HG02678 (cell line): ENCODE results near the gene TMEM247.
"Not testable (repeated sequence)": the region's sequence is repeated elsewhere in the genome, so short reads cannot be mapped to it uniquely, and the experiment has no call there.

ENCODE experiments used
- ATAC-seq: cut with Tn5 transposase; IDR thresholded peaks from one replicate; pipeline ENCODE4 v1.9.1; 2021; ENCODE audit warnings: mild to moderate bottlenecking, moderate library complexity; ENCODE audit not compliant: unreplicated experiment

Gene TMEM247

DNA sequence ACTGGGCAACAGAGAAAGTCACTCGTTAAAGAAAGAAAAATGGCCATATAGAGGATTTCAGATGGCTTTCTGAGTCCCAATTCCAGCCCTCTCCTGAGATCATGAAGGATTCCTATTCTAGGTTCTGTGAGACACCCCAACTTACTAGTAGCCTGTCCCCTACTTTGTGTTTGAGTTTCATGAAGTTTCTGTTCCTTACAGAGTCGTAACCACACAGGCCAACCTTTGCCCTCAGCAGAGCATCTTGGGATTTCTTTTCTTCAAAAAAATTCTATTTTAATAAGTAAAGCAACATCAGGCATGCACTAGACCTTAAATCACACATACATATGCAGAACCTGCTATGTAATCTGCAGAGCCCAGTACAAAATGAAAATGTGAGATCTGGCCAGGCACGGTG is 30.4 kb downstream of the TMEM247 start:
- ATAC-seq, result no peak

- ATAC-seq, result no peak
Observed at GRCh38 chr2:46510598-46511177, 31.3 kb downstream of the TMEM247 start.

DNA sequence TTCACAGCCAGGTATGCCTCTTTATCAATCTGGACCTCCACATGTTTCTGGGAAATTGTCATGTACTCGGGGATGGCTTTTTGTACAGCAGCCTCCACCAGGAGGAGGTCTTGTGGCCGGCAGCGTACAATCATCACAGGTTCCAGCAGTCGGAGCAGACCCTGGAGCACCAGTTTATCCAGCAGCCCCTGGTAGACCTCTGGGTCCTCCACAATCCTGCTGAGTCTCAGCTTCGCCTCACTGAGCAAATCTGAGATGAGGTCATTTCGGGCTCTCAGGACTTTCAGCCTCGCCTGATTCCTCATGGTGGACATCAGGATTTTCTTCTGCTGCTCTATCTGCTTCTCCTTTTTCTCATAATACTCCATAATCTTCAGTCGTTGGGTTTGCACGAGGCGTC is 32.8 kb downstream of the TMEM247 start:
- no peak for ATAC-seq

DNA sequence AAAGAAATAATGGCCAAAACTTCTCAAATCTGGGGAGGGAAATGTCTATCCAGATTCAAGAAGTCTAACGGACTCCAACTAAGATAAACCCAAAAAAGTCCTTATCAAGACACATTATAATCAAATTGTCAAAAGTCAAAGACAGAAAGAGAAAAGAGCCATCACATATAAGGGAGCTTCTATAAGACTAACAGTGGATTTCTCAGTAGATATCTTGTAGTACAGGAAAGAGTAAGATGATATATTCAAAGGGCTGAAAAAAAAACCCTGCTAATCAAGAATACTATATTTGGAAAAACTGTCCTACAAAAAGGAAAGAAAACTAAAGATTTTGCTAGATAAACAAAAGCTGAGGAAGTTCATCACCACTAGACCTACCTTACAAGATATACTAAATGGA is 35.4 kb downstream of the TMEM247 start:
- ATAC-seq, result no peak

GRCh38 chr2:46517485-46517884 is 38.1 kb downstream of the TMEM247 start:
- no peak for ATAC-seq

- ATAC-seq, result no peak
Observed at GRCh38 chr2:46518861-46519260, 39.5 kb downstream of the TMEM247 start.

DNA sequence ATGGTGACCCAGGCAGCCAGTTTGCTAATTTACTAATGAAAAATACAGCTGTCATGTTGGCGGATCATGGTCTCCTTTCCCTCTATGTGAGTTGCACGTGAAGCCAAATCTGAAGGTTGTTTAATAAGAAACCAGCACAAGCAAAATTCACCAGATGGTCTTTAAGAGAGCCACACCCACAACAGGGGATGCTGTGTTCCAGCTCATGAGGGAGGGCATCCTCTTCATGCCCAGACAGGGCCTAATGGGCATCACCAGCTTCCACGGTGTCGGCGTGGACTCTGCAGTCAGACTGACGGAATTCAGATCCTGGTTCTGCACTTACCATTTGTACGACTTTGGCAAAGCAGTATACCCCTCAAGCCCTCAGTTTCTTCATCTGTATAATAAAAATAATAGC is 39.9 kb downstream of the TMEM247 start:
- no peak for ATAC-seq

DNA sequence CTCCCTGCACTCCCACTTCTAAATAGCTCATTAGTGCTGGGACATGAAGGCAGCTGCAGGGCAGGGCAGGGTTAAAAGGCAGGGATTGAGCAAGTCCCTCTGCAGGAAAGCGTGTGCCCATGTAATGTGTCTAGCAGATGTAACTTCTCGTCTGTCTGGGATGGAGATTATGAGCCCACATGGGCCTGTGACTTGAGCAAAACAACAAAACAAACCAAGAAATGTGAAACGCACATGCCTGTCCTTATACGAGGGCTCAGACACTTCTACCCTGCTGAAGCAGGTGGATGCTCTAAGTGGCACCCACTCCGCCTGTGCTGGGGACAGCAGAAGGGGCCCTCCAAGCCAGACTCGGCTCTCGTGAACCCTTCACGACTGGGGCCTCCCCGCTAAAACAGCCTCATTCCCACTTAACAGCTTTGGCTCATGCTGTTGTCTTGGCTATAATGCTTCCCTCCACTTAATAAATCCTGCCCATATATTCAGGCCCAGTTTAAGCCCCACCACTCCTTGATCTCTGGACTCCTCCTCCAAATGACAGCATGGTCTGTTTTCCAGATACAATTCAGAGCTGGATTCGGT is 40.9 kb downstream of the TMEM247 start:
- no peak for ATAC-seq

GRCh38 chr2:46521215-46521683 is 41.9 kb downstream of the TMEM247 start:
- no peak for ATAC-seq

GRCh38 chr2:46522385-46522784 is 43.0 kb downstream of the TMEM247 start:
- not testable (repeated sequence) for ATAC-seq

DNA sequence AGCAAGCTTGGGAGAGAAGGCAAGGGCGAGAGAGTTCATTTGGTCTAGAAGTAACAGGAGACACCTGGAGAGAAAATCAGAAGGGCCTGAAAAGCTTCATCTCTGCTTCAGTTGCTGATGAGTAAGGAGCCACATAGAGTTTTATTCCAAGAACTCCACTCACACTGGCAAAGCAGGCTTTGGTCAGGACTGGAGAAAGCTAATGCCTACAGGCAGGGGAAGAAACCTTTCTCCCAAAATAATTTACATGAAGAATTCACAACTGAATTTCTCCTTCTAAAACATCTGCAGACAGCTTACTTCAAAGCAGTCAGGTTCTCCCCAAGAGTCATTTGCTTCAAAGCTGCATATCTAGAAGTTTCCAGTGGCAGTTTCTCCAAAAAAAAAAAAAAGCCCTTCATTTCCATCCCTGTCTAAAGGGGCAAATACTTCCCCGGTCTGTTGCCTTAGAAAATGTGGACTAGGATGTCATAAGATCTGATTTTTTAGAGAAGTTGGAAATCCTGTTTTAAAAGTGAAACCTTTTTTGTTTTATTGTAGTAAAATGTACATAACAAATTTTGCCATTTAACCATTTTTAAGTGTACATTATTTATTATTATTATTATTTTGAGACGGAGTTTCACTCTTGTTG is 46.3 kb downstream of the TMEM247 start:
- no peak for ATAC-seq

DNA sequence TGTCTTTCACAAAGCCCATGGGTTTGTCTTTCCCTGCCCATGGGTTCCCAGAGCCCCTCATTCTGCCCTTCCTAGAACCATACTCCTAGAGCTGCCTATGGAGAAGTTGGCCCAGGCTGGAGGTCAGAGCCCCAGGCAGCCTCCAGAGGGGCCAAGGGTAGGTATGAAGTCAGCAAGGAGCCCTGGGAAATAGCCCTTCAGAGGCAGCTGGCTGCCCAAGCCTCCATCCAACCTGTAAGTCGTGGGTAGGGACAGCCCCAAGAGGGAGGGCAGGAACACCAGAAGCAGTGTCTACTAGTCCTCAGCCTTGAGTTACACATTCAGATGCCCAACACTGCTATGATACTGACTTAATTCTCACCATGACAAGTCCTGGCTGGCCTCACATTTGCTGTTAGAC is 49.5 kb downstream of the TMEM247 start:
- no peak for ATAC-seq

GRCh38 chr2:46530639-46531038 is 51.3 kb downstream of the TMEM247 start:
- no peak for ATAC-seq

DNA sequence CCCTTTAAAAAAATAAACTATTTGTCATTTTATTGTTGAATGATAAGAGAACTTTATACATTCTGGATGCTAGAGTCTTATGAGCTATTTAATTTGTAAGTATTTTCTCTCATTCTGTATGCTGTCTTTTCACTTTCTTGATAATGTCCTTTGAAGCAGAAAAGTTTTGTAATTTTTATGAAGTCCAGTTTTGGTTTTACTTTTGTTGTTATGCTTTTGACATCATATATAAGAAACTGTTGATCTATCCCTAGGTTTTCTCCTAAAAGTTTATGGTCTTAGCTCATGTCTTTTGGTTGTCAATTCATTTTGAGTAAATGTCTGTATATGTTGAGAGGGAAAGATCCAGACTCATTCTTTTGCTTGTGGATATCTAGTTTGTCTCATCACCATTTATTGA is 52.5 kb downstream of the TMEM247 start:
- ATAC-seq, result no peak
